Activated T-helper 1 cell treated with Interleukin-2 at 50 U/mL for 16 hours (primary cell): Measurements from ENCODE around the gene SPATA6L.

ENCODE experiments used
- DNase-seq: peaks from one replicate; pipeline ENCODE4 v3.0.0-alpha.2; 2020; ENCODE audit warnings: low read depth

SPATA6L gene

DNA sequence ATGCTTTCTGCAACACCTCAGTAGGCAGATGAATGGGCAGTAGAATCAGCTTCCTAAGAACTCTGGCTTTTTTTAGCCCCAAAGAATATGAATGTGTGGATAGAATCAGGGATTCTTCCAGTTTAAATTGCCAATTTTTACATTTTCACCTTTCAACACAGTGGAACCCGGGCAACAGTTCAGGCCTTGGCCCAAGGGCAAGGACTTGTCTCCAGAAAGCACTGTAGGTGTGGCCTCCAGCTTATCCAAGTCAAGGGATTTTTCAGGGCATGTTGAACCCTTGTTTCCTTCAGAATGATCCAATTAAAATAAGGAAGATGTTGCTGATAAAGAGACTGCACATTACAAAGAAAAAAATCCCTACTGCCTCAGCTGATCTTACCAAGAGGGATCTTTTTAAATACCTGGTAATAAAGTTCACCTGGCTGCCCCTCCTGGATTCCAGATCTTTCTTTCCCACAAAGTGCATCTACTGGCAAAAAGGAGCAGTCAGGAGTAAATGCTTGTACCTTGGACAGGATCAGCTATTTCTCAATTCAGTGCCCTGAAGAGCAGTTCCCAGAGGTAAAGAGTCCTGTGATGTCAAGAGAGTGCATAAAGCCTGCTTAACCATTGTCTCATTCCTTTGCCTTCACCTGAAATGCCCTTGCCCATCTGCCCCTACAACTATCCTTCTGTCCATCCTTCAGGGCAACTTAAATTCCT lies 84.3 kb downstream of the SPATA6L start:
- no peak for DNase-seq

DNA sequence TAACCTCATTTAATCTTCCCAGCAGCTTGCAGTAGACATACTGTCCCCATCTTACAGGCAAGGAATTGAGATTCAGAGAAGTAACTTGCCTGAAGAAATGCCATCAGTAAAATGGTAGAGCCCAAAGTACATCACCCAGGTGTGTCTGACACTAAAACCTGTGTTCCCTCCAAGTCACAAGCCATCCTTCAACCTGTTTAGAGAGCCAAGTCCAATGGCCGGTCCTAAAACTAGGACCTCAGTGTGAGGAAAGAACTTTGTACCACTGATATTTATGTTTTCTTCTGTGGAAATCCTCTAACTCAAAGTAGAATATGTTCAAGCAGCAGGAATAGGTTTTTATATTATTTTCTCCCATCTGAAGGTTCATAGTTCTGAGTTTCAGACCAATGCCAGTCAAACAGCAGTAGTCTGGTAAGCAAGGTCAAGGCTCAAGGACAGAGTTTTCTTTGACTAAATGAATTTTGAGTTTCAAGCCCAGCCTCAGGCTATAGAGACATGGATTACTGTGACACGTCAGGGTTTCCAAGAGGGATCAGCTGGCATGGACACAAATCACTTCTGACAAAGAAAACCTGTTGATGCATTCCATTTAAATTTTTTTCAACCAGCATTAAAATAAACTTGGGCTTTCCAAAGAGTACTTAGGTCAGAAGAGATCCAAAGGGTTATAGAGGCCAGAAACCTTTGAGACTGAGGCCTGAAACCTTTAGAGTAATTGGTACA lies 85.1 kb downstream of the SPATA6L start:
- no peak for DNase-seq

GRCh38 chr9:4579001-4579400 lies 87.3 kb downstream of the SPATA6L start:
- no peak for DNase-seq

- DNase-seq = no peak
Measured at GRCh38 chr9:4576448-4576847, 89.8 kb downstream of the SPATA6L start.

GRCh38 chr9:4575997-4576396 lies 90.3 kb downstream of the SPATA6L start:
- DNase-seq = no peak

DNA sequence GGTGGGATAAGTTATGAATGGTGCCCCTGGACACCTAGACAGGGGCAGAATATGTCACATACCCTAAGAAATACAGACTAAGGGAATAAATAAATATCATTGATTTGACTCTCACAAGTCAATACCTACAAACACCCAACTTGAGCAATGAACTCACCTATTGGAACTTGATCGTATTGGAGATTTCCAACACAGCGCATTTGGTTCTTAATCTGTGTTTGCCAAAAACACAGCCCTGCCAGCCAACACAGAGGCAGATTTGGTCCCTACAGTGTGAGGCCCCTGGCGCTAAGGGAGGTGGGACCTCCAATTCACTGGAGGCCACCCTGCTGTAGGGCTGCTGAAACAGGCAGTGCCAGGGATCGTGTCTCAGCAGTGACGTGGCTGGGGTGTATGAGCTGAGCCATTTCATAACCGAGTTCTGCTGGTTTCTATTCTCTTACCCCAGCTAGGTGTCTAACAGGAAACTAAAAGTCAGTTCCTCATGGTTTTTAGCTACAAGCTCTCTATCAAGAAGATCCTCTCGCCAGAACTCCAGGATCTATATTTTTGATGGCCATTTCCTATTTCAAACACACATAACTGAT lies 91.5 kb downstream of the SPATA6L start:
- no peak for DNase-seq

DNA sequence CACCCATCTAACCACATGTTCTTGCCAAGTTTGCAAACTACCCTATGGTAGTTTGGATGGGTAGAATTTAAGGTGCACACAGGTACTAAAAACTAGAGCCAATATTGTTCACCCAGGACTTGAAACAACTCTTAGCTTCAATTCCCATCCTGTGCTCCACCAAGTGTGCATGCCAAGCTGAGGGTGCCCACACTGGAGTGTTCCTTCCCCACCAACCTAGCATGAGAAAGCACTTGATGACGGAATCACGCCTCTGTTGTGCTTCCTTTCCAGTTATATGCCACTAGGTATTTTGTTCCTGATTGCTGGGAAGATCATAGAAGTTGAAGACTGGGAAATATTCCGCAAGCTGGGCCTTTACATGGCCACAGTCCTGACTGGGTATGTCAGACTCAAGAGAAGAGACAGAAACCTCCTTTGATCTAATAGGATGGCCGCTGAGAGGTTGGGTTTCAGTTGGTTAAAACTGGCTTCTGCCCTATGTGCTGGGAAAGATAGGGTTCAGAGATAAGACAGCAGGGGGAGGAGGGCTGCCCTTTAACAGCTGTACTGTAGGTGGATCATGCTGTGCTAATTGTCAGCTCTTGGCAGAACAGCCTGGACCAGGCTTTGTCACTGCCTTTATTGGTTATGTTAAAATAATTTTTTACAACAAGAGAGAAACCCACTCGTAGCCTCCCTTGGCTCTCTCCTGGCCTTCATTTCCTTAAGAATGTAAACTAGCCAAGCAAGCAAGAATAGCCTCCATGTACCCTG lies 92.5 kb downstream of the SPATA6L start:
- DNase-seq = no peak

GRCh38 chr9:4573176-4573575 lies 93.1 kb downstream of the SPATA6L start:
- no peak for DNase-seq

DNA sequence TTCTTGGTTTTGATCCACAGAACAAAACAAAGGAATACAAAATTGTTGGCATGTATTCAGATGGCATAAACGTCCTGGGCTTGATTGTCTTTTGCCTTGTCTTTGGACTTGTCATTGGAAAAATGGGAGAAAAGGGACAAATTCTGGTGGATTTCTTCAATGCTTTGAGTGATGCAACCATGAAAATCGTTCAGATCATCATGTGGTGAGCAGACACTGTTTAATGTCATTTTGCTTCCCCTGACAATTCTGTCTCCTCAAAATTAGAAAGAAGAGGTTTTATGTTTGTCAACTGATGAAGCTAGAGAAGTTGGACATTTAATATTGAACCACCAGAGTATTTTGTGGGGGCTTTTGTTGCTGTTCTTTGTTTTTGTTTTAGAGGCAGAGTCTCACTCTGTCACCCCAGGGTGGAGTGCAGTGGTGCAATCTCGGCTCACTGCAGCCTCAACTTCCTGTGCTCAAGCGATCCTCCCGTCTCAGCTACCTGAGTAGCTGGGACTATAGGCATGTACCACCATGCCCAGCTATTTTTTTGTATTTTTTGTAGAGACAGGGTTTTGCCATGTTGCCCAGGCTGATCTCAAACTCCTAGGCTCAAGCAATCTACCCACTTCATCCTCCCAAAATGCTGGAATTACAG lies 94.0 kb downstream of the SPATA6L start:
- no peak for DNase-seq

DNA sequence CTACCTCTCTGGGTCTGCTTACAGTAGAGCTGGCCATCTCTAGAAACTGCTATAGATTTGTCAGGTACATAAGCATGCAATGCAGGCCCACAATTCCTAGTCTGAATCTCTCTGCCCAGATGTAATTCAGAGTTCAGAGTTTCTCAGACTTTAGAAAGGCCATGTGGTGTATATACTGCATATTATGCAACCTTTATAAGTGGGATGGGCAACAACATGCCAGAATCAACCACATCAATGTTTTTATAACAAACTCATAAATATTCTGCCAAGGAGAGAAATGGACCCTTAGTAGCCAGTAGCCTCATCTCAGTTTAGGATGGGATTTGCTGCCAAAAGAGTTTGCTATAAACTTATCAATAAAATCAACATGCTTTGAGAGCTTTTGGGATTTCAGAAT lies 97.2 kb downstream of the SPATA6L start:
- DNase-seq = no peak

DNA sequence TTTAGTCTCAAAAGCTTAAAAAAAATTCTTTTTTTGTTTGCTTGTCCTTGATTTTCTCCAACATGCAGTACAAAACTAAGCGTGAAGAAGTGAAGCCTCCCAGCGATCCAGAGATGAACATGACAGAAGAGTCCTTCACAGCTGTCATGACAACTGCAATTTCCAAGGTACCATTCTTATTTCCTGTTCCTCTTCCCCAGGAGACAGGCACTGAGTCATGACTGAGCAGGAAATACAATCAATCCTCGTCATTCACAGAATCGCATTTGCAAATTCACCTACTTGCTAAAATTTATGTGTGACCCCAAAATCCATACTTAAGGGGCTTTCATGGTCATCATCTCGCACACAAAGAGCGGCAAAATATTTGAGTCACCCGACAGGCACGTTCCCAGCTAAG lies 98.7 kb downstream of the SPATA6L start:
- DNase-seq = no peak

GRCh38 chr9:4566806-4567205 lies 99.5 kb downstream of the SPATA6L start:
- no peak for DNase-seq

DNA sequence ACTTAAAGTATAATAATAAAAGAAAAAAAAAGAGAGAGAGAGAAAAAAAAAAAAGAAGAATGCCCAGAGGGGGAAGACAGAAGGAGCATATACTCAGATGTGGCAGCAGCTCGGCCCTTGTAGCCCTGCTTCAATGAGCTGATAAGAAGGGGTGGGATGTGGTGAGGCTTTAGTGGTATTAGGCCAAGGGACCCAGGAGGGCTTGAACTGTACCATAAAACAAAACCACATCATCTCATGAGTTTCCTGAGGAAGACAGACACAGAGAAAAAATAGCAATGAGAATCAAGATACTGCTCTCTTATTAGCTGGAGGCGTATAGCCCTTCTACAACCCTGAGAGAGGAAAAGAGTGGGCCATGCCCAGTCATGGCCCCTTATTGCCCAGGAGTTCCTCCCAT lies 103.2 kb downstream of the SPATA6L start:
- DNase-seq = no peak

DNA sequence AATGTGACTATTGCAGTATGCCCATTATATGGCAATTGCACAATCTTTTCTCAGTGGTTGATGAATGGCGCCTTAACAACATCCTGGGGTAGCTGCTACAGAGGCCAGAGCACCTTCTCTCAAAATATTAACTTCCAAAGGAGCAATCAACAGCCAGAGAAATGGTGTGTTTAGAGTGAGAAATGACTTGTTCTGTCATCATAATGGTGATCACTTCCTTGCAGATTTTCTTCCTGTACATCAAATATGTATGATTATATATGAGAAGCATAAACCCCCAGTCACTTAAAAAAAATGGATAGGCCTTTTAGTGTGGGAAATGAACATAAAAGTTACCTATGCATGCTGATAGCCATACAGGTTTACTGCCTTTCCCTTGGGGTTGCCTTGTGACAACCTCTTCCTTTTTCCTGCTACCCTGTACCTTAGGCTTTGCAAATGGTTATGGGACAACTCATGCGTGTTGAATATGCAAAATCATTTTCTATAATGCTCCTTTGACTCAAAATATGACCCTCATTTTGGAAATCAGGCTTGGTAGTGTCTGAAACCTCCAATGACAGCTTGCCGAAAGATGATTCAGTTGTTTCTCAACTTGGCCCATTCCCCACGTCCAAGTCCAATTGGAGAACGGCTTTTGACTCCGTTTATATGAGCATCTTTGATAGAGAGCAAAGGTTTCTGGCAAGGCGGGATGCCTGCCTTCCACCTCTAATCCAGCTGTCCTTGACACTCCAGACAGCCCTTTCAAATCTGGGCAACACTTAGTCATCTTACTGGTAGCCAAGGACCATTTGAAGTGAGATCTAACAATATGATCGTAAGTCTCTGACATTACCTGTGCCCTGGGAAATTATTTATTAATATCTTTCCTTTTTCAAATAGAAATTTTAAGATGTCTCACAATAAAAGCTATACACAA lies 106.8 kb downstream of the SPATA6L start:
- no peak for DNase-seq

- DNase-seq = no peak
Measured at GRCh38 chr9:4558371-4558998, 107.8 kb downstream of the SPATA6L start.

- no peak for DNase-seq
Measured at GRCh38 chr9:4555236-4555635, 111.0 kb downstream of the SPATA6L start.

DNA sequence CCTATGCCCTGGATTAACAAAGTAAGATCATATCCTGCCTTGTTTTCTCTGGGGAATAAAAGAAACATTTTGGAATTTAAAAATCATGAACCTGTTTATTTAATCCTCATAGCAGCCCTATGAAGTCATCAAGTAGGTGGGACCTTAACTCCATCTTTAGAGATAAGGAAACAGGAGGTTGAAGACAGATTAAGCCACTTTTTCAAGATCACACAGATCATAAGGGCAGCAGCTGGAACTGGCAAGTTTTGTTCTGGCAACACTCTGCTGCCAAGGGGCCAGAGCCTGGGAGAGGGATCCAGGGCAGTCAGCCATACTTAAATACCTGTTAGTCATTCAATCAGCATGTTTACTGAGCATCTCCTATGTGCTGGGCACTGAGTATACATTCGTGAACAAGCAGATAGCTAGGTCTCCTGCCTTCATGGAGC lies 112.3 kb downstream of the SPATA6L start:
- DNase-seq = no peak

DNA sequence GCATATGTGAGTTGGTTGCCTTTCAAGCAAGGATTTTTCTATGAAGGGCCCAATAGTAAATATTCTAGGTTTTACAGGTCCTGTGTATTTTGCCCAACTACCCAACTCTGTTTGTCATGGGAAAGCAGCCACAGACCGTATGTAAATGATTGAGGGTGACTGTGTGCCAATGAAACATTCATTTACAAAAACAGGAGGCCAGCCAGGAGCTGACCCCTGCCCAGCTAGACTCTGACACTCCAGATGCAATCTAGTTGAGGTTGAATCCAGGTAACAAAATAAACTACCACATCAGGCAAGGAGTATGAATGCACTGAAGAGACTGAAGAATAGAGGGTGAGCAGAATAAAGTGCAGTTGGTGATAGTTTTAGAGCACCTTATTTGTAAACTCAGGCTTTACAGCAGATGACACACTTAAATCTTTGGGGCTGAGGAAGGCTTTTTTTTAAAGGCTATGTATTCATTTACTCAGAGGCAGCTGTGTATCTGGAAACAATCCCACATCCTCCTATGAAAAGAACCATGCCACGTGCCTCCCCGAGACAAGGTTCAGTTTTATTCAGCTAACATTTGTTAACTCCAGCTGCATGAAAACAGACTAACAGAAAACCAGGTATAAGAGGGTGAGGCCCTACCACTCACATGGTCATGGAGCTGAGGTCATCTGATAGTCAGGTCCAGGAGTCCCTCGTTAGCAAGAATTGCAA lies 115.3 kb downstream of the SPATA6L start:
- no peak for DNase-seq

- no peak for DNase-seq
Measured at GRCh38 chr9:4549751-4550295, 116.5 kb downstream of the SPATA6L start.
